Left ventricle myocardium inferior (tissue), 1 donor: ENCODE measurements around the gene ACACA. TPM values are rescaled to one million over a fixed set of nuclear protein-coding genes. Genes with fewer than 3 reads are reported as not detected.
"Not testable (repeated sequence)": the region's sequence is repeated elsewhere in the genome, so short reads cannot be mapped to it uniquely, and the experiment has no call there.

Source experiments
- DNase-seq: peaks from one replicate; pipeline ENCODE4 v3.0.0-alpha.2; 2020
- H3K27ac ChIP-seq: fragments of 200-600 bp; replicated peaks from 2 replicates; pipeline ENCODE4 v1.8.0; 2021
- H3K27me3 ChIP-seq: fragments of 200-600 bp; 2 replicates; pipeline ENCODE4 v1.8.0; 2021; ENCODE audit warnings: low read depth
- H3K36me3 ChIP-seq: fragments of 200-600 bp; 2 replicates; pipeline ENCODE4 v1.8.0; 2021
- H3K4me1 ChIP-seq: fragments of 200-600 bp; 2 replicates; pipeline ENCODE4 v1.8.0; 2021
- H3K4me3 ChIP-seq: fragments of 200-600 bp; 2 replicates; pipeline ENCODE4 v1.8.0; 2021; ENCODE audit warnings: mild to moderate bottlenecking, moderate library complexity
- H3K9me3 ChIP-seq: fragments of 200-600 bp; replicated peaks from 2 replicates; pipeline ENCODE4 v1.8.0; 2021
- intact Hi-C: fragments of 100-400 bp; cut with micrococcal nuclease; formaldehyde crosslinking; loops from one replicate; pipeline ENCODE4 v1.11.0; 2022
- total RNA-seq: library from RNA; stranded (reverse); fragmentation: NEBNext Ultra II Directional; extraction: Animal tissue kit (Norgen Biotek cat#: 25700); gene quantifications from one replicate; pipeline ENCODE4 v1.2.1, GENCODE V29; 2021
- TF ChIP-seq, protein P1 (sequence below): fragments of 200-600 bp; IDR thresholded peaks from 2 replicates; pipeline ENCODE4 v1.8.0; 2021; ENCODE audit warnings: antibody characterized with exemption, mild to moderate bottlenecking, borderline replicate concordance
- donor health status: DM: no; HTN: yes; CAD: no; lungs with severe emphysema.

Gene ACACA
- total RNA-seq, 1 donor from 2014 or later = 16.2 TPM

- intact Hi-C loops = no loop called here
- TF ChIP-seq, protein P1, sequence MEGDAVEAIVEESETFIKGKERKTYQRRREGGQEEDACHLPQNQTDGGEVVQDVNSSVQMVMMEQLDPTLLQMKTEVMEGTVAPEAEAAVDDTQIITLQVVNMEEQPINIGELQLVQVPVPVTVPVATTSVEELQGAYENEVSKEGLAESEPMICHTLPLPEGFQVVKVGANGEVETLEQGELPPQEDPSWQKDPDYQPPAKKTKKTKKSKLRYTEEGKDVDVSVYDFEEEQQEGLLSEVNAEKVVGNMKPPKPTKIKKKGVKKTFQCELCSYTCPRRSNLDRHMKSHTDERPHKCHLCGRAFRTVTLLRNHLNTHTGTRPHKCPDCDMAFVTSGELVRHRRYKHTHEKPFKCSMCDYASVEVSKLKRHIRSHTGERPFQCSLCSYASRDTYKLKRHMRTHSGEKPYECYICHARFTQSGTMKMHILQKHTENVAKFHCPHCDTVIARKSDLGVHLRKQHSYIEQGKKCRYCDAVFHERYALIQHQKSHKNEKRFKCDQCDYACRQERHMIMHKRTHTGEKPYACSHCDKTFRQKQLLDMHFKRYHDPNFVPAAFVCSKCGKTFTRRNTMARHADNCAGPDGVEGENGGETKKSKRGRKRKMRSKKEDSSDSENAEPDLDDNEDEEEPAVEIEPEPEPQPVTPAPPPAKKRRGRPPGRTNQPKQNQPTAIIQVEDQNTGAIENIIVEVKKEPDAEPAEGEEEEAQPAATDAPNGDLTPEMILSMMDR = no peak
These were observed 260.3 kb downstream of the ACACA start for GRCh38 chr17:37146086-37147064.

GRCh38 chr17:37144075-37144701 lies 262.4 kb downstream of the ACACA start:
- DNase-seq = no peak
- no peak overlapping the region for H3K27ac ChIP-seq
- no peaks in the 10 kb centered on the region for H3K4me1 ChIP-seq
- no peak overlapping the region for H3K4me3 ChIP-seq
- intact Hi-C loops = no loop called here
- no peaks in the 10 kb centered on the region for H3K9me3 ChIP-seq
- H3K36me3 ChIP-seq = peaks cover 4% of the 10 kb centered on the region
- H3K27me3 ChIP-seq = no peaks in the 10 kb centered on the region
- TF ChIP-seq, protein P1 = no peak

More at GRCh38 chr17:37146086-37147064, 260.3 kb downstream of the ACACA start:
- Histone ChIP-seq H3K27ac (no peak overlapping the region), H3K36me3 (peaks cover 15% of the 10 kb centered on the region), H3K27me3 (no peaks in the 10 kb centered on the region), H3K4me3 (no peak overlapping the region), H3K4me1 (no peaks in the 10 kb centered on the region), H3K9me3 (no peaks in the 10 kb centered on the region)
- no peak for DNase-seq

DNA sequence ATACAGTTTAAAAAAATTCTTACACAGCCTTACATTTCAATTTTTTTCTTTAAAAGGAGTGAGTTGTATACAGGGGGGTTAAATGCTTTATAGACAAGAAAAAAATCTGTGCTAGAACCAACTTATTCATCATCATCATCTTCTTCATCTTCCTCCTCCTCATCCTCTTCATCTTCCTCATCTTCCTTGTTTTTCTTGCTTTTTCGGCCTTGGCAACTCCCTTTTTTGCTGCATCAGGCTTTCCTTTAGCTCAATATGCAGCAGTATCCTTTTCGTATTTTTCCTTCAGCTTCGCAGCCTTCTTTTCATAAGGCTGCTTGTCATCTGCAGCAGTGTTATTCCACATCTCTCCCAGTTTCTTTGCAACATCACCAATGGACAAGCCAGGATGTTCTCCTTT lies 263.1 kb downstream of the ACACA start:
- H3K4me1 ChIP-seq, H3K4me3 ChIP-seq, H3K9me3 ChIP-seq, H3K27ac ChIP-seq, H3K36me3 ChIP-seq, intact Hi-C loops, H3K27me3 ChIP-seq, DNase-seq: not testable (repeated sequence)

DNA sequence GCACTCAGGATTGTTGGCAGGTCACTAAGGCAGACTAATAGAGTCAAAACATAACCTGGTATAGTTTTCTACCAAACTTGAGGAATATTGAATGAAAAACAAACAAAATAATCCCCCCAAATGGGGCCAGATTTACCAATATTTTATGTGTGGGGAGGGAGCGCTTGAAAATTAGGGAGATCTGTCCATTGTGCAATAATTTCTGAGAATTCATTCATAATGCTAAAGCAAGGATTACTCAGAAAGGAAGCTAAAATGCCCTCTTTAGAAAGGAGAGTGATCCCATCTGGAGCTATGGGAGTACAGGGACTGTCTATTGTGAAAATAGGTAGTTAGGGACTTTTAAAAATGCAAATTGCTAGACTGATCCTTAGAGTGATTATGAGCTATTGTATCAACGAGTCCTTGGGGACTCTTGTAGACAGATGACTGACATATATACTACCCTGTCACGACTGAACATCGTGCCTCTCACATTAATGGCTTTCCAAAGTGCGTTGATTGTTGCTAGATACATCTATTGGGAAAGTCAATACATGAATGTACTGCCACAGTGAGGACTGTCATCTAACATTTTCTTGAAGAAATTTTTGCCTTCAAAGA lies 264.2 kb downstream of the ACACA start:
- Histone ChIP-seq H3K36me3 (no peaks in the 10 kb centered on the region), H3K4me1 (no peaks in the 10 kb centered on the region), H3K9me3 (no peaks in the 10 kb centered on the region), H3K27me3 (no peaks in the 10 kb centered on the region), H3K4me3 (no peak overlapping the region), H3K27ac (no peak overlapping the region)
- TF ChIP-seq, protein P1 = no peak
- intact Hi-C loops = no loop called here
- DNase-seq = no peak

GRCh38 chr17:37138571-37139120 lies 268.0 kb downstream of the ACACA start:
- Histone ChIP-seq H3K27ac (no peak overlapping the region), H3K4me1 (no peaks in the 10 kb centered on the region), H3K36me3 (no peaks in the 10 kb centered on the region), H3K9me3 (no peaks in the 10 kb centered on the region), H3K4me3 (no peak overlapping the region), H3K27me3 (no peaks in the 10 kb centered on the region)
- no peak for DNase-seq
- intact Hi-C loops = no loop called here
- TF ChIP-seq, protein P1 = no peak
